GM12878 (cell line): Measurements from ENCODE around the gene DDX55.

ENCODE experiments used
- CBFB ChIP-seq: IDR thresholded peaks from 2 replicates; pipeline ENCODE4 v1.6.1; 2016; ENCODE audit warnings: antibody characterized with exemption, low read depth
- DPF2 ChIP-seq: fragments of 450-650 bp; IDR thresholded peaks from 2 replicates; pipeline ENCODE4 v1.6.1; 2017; ENCODE audit warnings: mild to moderate bottlenecking
- ELK1 ChIP-seq: IDR thresholded peaks from 2 replicates; pipeline ENCODE4 v1.6.1; 2012; ENCODE audit warnings: low read depth, low read length, improper control_type of control experiment
- EP300 ChIP-seq, 2 experiments: fragments of 150-350 bp in 1 of 2; IDR thresholded peaks; 2 replicates each; pipeline ENCODE4 v1.6.1; 2011 to 2012; ENCODE audit warnings: low read depth in 2 of 2, low read length in 2 of 2, borderline replicate concordance in 1 of 2, improper control_type of control experiment in 1 of 2, inconsistent platforms in 1 of 2; ENCODE audit not compliant: control insufficient read depth in 1 of 2
- ETV6 ChIP-seq, 2 experiments: fragments of 450-650 bp in 1 of 2; IDR thresholded peaks in 1 of 2; conservative IDR thresholded peaks in 1 of 2; 2 replicates each; pipeline ENCODE4 v1.6.1; 2014; ENCODE audit warnings: antibody characterized with exemption in 1 of 2, borderline replicate concordance in 1 of 2, low read depth in 1 of 2, mild to moderate bottlenecking in 1 of 2, moderate library complexity in 1 of 2
- HSF1 ChIP-seq: fragments of 150-350 bp; IDR thresholded peaks from 2 replicates; pipeline ENCODE4 v1.6.1; 2014; ENCODE audit warnings: mild to moderate bottlenecking, low read depth, low read length
- SPI1 ChIP-seq: IDR thresholded peaks from 2 replicates; pipeline ENCODE4 v1.6.1; 2011; ENCODE audit warnings: low read depth, mild to moderate bottlenecking, low read length, moderate library complexity, borderline replicate concordance; ENCODE audit not compliant: insufficient read depth
- TCF12 ChIP-seq: IDR thresholded peaks from 2 replicates; pipeline ENCODE4 v1.6.1; 2011; ENCODE audit warnings: low read depth, mild to moderate bottlenecking, low read length
- YY1 ChIP-seq: IDR thresholded peaks from 2 replicates; pipeline ENCODE4 v1.6.1; 2011; ENCODE audit warnings: low read depth, mild to moderate bottlenecking, low read length

GRCh38 chr12:123659996-123660727 lies 58.3 kb downstream of the DDX55 start:
- TF ChIP-seq SPI1 (no peak), ELK1 (no peak), ETV6 (conservative IDR thresholded peaks at IDR 0.05 in 1 of 2, IDR thresholded peaks at IDR 0.05 in 1 of 2; ENCODE audit: borderline replicate concordance in 1 of 2, low read depth in 1 of 2) (no peak), HSF1 (no peak), EP300 (IDR thresholded peaks at IDR 0.05; ENCODE audit: borderline replicate concordance in 1 of 2, control insufficient read depth in 1 of 2, low read depth in 2 of 2, low read length in 2 of 2) (no peak), DPF2 (no peak), TCF12 (no peak), CBFB (no peak), YY1 (no peak)
